GM04503 (cell line): Measurements from ENCODE around the gene TRPC3.
"Not testable (repeated sequence)": the region's sequence is repeated elsewhere in the genome, so short reads cannot be mapped to it uniquely, and the experiment has no call there.

Experiments
- DNase-seq: peaks from one replicate; pipeline ENCODE4 v3.0.0-alpha.2; 2012; ENCODE audit warnings: low read depth

TRPC3 gene

DNA sequence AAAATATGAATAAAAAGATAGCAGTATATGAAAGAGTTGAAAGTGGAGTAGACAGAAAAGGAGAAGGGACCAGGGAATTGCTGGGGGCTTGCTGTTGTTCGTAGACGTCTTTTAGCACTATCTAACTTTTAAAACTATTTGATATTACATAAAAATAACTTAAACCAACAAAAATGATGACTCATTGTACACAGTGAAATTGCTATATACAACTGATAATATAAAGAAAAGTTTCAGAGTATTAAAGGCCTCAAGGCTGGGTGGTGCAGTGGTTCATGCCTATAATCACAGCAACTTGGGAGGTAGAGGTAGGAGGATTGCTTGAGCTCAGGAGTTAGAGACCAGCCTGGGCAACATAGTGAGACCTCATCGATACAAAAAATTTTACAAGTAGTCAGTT lies 5.2 kb downstream of the TRPC3 start:
- DNase-seq = no peak

DNA sequence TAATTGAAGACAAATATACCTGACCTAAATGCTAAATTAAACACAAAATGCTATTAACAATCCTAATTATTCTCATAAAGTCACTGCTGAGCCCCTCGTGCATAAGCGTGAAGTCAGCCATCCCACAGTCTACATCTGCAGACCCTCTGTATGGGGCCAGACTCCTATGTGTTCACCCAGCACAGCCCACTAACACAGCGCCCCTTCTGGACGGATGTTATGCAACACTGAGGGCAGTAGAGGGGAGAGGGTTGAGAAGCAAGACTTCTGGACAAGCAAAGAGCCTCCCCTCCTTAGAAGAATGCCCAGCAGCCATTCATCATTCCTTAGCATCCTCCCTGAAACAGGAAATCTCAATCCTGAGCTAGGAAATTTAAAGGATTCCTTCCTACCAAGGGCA lies 7.9 kb downstream of the TRPC3 start:
- no peak for DNase-seq

DNA sequence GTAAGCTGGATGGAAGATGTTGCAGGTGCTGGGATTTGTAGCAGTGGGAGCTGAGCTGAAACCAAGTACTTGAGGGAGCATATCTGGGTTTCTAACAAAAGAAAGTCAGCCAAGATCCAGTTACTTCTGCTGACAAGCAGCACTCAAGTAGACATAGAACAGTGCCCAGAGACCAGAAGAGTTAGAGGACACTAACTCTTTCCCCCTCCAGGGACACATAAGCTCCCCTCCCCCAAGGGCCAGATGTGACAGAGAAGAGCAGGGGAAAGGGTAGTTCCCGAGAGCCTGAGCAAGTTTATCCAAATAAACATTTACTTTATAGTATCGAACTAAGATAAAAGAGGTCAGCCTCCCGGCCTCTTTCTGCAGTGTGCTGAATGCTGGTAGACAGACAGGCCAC lies 12.2 kb downstream of the TRPC3 start:
- DNase-seq = no peak

DNA sequence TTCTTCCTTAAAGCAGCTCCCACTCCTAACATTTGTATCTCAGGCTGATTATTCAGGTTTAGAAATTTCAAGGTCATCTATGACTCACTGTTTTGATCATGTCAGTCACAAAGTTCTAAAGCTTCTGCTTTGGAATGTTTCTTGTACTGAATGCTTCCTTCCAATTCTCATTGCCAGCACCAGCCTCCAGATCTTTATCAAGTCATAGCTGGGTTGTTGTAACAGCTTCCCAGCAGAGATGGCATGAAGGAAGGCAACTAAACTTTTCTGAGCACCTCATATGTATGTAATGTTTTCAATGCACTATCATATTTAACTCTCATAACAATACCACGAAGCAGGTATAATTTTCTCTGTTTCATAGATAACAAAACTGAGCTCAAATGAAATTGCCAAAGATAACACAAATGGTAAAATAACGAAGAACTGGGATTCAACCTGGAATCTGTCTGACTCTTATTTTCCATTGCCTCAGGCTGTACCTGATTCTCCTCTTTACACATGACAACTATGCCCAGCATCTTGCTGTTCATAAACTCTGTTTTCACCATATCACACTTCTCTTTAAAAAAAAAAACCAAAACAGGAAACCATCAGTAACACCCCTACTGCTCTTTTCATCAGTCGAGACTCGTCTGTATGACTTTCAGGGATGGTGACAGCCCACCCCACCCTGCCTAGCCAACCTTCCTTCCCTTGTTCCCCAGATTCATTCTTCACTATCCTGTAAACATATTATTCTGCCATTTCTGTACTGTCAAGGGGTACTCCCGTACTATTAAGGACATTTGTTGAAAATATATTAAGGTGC lies 13.4 kb downstream of the TRPC3 start:
- no peak for DNase-seq

DNA sequence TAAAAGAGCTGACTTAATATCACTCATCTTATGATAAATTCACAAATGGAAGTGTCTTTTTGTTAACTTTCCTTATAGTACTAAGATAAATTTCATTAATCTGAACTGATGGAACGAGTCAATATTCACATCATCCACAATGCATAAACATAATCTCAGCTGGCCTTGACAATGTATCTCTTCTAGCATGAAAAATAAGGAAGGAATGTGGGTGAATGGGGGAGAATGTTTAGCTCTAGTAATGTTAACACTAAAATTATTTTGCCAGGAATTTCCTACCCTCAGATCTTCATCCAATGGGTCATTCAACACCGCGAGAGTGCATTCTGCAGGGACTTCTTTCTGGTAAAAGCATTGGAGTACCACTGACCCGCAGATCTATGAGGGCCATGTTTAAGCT lies 15.8 kb downstream of the TRPC3 start:
- DNase-seq = no peak

DNA sequence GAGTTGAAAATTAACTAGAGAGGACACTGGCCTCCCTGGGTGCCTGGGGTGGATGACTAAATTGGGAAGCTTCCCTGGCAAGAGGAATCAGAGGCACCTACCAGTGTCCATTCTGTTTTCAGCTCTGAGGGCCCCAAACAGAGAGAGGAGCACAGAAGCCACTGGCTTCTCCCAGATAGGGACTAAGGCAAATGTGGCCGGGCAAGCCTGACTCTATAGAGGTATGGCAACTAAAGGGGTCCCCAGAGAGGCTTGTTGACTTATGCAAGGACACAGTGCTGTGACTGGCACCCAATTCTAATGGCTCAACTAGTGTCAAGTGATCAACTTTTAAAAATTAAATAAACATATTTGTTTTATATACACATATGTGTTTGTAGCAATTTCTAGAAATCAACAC lies 17.2 kb downstream of the TRPC3 start:
- no peak for DNase-seq

DNA sequence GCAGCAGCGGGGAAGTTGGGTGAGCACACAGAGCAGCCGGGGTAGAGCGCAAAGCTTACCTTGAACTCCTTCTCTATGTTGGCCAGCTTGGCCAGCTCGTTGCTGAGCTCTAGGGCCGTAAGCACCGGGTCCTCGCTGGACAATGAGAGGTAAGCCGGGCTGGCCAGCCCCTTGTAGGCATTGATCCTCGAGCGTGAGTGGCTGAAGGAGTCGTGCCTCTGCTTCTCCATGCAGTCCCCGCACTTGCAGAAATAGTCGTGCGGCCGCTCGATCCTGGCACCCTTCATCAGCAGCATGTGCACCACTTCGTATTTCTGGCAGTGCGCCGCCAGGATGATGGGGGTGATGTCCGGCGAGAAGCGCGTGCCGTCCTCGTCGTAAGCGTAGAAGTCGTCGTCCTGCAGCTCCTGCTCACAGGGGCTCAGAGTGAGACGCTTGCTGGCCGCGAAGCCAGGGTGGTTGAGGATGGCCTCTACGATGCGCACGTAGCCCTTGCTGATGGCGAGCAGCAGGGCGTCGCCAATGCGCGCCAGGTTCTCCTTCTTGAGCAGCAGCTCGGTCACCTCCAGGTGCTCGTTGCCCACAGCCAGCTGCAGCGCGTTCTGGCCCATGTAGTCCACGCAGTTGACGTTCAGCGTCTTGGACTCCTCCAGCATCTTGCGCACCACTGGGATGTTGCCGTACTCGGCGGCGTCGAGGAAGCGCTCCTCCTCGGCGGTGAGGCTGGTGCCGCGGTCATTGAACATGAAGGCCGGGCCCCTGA lies 19.5 kb downstream of the TRPC3 start:
- DNase-seq = no peak

DNA sequence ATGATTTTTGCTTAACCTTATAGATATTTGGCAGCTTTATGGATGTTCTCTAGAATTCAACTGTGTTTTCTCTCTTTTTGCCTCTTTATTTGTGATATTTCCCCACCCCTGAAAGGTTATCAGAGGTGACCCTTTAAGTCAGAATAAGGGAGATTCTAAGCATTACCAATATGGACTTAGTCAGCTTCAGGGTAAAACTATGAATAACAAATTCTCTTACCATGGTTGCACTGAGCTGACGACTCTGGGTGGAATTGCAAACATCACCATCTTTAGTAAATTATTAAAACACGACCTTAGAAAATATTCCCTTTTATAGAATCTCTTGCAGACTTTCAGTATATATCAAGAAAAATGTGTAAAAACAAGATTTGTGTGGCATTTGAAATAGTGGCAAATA lies 21.6 kb downstream of the TRPC3 start:
- DNase-seq = no peak

DNA sequence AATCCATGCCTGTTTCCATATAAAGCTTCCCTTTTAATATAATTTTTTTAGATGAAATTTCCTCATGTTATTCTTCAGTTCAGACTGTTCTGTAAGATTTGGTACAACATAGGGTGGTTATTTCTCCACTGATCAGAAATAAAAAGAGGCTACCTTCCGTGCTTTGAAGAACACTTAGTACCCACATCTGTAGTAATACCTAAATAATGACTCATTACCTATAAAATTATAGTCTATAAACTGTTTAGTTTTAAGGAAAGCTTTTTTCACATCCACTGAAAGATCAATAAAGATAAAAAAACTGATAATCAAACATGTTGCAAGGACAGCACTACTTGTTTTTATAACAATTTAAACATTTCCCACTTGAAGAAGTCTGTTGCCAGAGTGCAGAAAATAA lies 23.9 kb downstream of the TRPC3 start:
- no peak for DNase-seq

DNA sequence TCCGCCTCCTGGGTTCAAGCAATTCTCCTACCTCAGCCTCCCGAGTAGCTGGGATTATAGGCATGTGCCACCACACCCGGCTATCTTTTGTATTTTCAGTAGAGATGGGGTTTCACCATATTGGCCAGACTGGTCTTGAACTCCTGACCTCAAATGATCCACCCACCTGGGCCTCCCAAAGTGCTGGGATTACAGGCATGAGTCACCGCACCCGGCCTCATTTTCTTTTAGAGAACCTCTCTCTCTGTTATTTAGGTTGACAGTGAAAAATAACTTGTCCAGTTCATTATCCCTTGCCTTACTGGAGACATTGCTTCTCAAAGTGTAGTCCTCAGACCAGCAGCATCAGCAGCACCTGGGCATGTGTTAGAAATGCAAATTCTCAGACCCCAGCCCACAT lies 25.4 kb downstream of the TRPC3 start:
- not testable (repeated sequence) for DNase-seq

DNA sequence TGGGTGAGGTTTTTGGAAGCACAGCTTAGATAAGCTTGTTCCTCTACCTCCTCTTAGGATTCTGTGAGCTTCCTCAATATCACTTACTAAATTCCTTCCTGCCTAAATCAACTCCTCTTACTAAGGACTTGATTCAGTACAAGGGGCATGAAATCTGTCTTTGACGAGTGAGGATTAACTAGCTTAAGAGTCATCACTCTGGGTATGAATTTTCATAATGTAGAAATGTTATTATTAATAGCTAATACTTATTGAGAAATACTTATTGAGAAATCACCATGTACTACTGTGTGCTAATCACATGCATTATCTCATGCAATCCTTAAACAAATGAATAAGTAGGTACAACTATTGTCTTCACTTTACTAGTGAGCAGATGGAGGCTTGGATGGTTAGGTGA lies 28.6 kb downstream of the TRPC3 start:
- no peak for DNase-seq

DNA sequence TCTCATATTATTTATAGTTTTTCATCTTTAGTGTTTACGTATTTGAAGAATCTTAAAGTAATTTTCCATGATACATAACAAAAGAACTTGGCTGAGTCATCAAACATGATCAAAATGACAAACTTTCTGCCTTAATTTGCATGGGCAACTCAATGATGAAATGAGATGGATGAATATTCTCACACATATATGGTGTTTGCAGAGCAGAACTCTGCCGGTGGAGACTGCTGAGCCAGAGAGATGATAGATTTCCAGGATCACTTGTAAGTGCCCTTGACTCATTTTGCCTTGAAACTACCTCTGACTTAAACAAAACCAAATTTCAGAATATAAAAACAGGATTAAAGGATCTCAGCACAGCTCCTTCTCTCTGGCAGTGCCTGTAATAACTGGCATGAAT lies 38.2 kb downstream of the TRPC3 start:
- DNase-seq = no peak

DNA sequence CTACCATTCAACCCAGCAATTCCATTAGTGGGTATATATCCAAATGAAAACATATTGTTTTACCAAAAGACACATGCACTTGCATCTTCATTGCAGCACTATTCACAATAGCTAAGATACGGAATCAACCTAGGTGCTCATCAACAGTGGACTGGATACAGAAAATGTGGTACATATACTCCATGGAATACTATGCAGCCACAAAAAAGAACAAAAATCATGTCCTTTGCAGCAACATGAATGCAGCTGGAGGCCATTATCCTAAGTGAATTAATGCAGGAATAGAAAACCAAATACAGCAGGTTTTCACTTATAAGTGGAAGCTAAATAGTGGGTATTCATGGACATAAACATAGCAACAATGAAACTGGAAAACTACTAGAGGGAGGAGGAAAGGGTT lies 43.5 kb downstream of the TRPC3 start:
- DNase-seq = no peak

DNA sequence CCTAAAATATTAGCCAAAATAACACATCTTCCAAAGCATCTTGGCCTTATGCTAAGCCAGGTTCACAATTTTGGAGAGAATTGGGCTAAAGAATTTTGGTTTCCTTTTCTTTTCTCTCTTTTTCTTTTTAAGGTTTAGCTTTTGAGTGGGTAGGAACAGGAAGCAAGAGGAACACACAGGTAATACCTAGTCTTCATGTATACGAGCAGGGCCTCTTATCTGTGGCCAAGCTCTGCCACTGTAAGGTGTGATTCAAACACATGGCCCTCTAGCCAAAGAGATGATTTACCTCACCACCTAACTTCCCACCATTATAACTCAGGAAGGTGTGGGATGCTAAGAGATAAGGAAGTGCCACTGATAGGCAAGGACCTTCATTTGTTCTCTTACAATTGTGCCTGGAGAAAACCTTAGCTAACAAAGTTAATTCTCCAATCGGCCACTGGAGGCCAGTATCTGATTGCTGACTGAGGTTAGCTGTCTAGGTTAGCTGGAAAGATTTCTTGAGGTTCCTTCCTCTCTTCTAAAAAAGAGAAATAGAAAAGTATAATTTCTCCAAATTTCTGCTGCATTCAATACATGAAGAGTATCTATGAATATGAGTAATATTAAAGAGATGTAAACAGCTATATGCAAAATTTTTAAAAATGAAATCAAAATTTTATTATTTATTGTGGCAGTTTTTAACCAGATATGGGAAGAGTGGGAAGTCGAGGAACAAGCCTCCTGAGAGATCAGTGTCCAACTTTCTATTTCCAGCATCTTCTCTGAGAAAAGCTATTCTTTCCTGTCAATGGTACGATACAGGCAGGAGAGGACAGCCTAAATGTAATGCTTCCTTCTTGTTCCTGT lies 51.5 kb downstream of the TRPC3 start:
- peak; percentile 11 for DNase-seq

DNA sequence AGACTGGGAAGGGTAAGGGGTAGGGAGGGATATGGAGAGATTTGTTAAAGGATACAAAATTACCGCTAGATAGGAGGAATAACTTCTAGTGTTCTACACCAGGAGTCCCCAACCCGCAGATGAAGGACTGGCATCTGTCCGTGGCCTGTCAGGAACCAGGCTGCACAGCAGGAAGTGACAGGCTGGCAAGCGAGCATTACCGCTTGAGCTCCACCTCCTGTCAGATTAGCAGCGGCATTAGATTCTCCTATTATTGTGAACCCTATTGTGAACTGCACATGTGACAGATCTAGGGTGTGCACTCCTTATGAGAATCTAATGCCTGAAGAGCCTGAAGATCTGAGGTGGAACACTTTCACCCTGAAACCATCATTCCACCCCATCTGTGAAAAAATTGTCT lies 53.7 kb downstream of the TRPC3 start:
- no peak for DNase-seq

DNA sequence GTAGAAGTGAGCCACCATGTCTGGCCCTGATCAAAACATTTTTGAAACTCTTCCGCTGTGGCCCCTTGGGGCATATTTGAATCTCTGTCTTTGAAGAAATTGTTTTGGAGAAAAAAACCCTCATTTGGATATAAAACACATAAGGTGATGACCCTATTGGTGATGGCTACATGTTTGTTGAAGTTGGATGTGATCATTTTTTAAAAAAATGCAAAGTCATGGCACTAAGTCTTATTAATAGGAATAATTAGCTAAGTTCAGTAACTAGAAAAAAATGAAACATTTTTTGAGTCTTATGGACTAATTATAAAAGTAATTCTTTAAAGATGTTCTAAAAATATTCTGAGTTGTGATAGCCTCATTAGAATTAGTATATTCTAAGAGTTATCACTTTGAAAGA lies 63.7 kb downstream of the TRPC3 start:
- no peak for DNase-seq

DNA sequence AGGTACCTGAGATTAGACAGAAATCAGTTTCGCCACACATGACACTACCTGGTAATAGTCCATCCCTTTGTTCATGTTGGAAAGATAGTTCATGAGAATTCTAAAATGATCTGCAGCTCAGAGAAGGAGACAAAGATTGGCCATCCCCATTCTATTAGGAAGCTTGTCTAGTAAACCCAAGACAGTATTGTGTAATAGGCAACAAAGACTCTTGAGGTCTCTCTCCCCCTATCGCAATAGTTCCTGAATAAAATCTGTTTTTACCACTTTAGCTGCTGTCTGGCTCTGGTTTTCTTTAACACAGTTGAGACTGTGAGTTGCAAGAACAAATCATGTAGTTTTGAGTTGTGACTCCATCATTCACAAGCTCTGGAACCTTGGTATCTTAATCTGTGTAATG lies 66.7 kb downstream of the TRPC3 start:
- no peak for DNase-seq

DNA sequence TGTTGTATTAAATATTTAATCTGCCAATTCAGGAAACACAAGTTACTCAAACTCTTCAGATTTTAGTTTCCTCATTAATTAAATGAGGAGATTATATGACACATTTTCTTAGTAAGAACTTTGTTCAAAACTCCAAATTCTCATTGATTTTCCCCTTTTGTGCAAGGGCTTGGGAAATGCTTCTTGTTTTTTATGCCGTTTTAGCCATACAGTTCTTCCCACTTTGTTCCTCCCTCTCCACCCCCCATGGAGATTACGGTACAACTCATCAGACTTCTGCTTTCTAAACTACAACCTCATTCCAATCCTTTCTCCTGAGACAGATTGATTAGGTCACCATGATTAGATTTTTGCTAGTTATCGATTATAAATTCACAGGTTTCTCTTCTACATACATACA lies 70.7 kb downstream of the TRPC3 start:
- no peak for DNase-seq

DNA sequence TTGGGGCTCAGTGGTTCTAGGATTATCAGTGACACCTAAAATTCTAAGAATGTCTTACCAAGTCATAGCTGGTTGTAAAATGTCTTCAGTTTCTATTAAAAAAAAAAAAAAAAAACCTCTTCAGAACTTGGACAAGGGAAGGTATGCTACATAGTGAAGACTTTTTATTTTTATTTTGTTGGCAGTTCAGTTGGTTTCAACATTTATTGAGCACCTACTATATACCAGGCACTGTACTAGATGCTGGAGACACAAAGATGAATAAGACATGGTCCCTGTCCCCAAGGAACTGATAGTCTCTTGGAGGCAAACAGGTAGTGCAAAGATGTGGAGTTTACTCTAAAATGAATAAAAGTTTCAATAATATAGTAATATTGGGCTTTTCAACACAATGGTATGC lies 72.7 kb downstream of the TRPC3 start:
- DNase-seq = no peak

DNA sequence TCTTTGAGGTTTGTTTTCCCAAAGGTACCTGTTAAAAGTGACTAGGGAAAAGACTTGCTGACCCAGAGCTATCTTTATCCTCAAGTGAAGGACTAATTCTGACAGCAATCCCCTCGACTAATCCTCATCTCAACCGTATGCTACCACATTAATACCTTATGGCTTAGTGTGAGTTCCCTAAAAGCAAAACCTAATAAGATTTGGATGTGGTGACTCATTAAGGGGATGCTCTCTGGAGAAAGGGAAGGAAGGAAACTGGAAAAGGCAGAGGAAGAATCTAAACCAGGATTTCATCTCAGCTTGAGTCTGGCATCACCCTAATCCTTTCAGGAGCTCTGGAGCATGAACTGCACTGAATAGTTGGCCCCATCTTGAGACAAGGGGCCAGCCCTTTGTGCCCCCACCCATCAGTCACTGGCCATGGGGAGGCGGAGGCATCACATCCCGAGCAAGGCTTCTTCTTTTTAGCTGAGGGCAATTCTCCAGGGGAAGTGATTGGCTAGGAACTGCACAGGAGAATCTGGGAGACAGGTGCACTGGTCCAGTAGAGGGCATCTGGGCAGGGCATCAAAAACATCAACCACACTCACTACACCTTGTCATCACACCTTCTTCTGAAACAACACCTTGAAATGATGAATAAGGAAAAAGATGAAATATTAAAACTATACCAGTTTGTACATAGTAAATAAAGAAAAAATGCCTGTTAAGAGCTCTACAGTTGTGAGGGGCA lies 74.7 kb downstream of the TRPC3 start:
- no peak for DNase-seq

DNA sequence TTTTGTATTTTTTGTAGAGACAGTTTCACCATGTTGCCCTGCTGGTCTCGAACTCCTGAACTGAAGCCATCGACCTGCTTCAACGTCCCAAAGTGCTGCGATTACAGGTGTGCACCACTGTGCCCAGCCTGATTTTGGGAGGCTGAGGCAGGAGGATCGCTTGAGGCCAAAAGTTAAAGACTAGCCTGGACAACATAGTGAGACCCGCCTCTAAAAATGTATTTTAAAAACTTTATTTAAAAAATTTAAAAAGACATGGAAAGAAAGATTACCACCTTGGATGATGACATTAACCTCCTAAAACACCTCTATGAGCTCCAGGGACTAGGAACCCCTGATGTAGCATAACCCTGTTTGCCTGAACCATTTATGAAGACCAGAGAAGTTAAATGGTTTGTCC lies 75.8 kb downstream of the TRPC3 start:
- no peak for DNase-seq

DNA sequence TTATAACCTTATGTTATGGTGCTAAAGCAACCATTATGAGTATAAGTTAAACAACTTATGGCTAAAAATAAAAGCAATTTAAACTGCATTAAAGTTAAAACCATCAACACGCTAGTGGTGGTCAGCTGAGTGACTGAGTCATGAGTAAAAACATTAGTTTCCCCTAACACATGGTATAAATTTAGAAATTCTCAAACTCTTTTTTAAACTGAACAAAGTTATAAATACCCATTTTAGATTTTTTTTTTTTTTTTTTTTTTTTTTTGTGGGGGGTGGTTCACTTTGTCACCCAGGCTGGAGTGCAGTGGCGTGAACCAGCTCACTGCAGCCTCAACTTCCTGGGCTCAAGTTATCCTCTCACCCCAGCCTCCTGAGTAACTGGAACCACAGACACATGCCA lies 76.2 kb downstream of the TRPC3 start:
- no peak for DNase-seq
